Measurements from ENCODE around the gene SLC9A3.
A peak's percentile ranks its signal among the peaks of the same experiment; 100 is the strongest.

Gene SLC9A3

GRCh38 chr5:422323-423232 lies 101.7 kb downstream of the SLC9A3 start:
- peaks cover 0 to 9% (median 0%) of the 10 kb centered on the region in 11 experiments; a peak in 2 of 22 replicates for H3K27me3 ChIP-seq
- no peak overlapping the region for H3K4me3 ChIP-seq
- TF ChIP-seq Cebpa-rat (IDR thresholded peaks at IDR 0.05) = no peak
- no peak overlapping the region for H3K27ac ChIP-seq
- no peak overlapping the region for H3K9ac ChIP-seq
- H3K4me1 ChIP-seq = peaks cover 35 to 61% (median 46%) of the 10 kb centered on the region in 10 experiments
- no peaks in the 10 kb centered on the region for H3K36me3 ChIP-seq
- peaks cover 0 to 13% (median 5%) of the 10 kb centered on the region in 11 experiments; a peak in 10 of 22 replicates for H3K9me3 ChIP-seq (replicated peaks in 1 of 11)
- peak overlapping the region; percentile 21 to 88 (median 81); a peak in 18 of 22 replicates for H3K4me2 ChIP-seq
- no peaks in the 10 kb centered on the region for H4K20me1 ChIP-seq

- H3K4me2 ChIP-seq = peak overlapping the region in 8 of 11 experiments; percentile 63 to 88 (median 80); a peak in 14 of 22 replicates
- H3K9me3 ChIP-seq (replicated peaks in 1 of 11) = peaks cover 0 to 13% (median 5%) of the 10 kb centered on the region in 11 experiments; a peak in 10 of 22 replicates
- no peak overlapping the region for H3K27ac ChIP-seq
- H3K4me3 ChIP-seq = no peak overlapping the region
- no peaks in the 10 kb centered on the region for H3K36me3 ChIP-seq
- no peak for TF ChIP-seq Cebpa-rat (IDR thresholded peaks at IDR 0.05)
- no peaks in the 10 kb centered on the region; a peak in 1 of 22 replicates for H4K20me1 ChIP-seq
- peaks cover 35 to 61% (median 47%) of the 10 kb centered on the region in 10 experiments for H3K4me1 ChIP-seq
- H3K27me3 ChIP-seq = peaks cover 0 to 9% (median 0%) of the 10 kb centered on the region in 11 experiments; a peak in 2 of 22 replicates
- H3K9ac ChIP-seq = no peak overlapping the region
These were observed 102.3 kb downstream of the SLC9A3 start for GRCh38 chr5:421901-422300.

- peaks cover 36 to 65% (median 50%) of the 10 kb centered on the region in 10 experiments for H3K4me1 ChIP-seq
- H4K20me1 ChIP-seq = no peaks in the 10 kb centered on the region; a peak in 1 of 22 replicates
- H3K4me3 ChIP-seq = no peak overlapping the region
These were observed 102.9 kb downstream of the SLC9A3 start for GRCh38 chr5:421287-421880.

GRCh38 chr5:420632-421286 lies 103.5 kb downstream of the SLC9A3 start:
- Histone ChIP-seq H4K20me1 (no peaks in the 10 kb centered on the region; a peak in 1 of 22 replicates), H3K36me3 (no peaks in the 10 kb centered on the region), H3K4me1 (peaks cover 42 to 69% (median 54%) of the 10 kb centered on the region in 10 experiments), H3K27ac (no peak overlapping the region), H3K9me3 (replicated peaks in 1 of 11) (peaks cover 0 to 13% (median 5%) of the 10 kb centered on the region in 11 experiments; a peak in 10 of 22 replicates), H3K27me3 (peaks cover 0 to 9% (median 0%) of the 10 kb centered on the region in 11 experiments; a peak in 2 of 22 replicates), H3K4me3 (no peak overlapping the region), H3K9ac (no peak overlapping the region), H3K4me2 (no peak overlapping the region)
- TF ChIP-seq Cebpa-rat (IDR thresholded peaks at IDR 0.05) = no peak

More at GRCh38 chr5:421287-421880, 102.9 kb downstream of the SLC9A3 start:
- peaks cover 0 to 13% (median 5%) of the 10 kb centered on the region in 11 experiments; a peak in 10 of 22 replicates for H3K9me3 ChIP-seq (replicated peaks in 1 of 11)
- no peak overlapping the region for H3K9ac ChIP-seq
- H3K27me3 ChIP-seq = peaks cover 0 to 9% (median 0%) of the 10 kb centered on the region in 11 experiments; a peak in 2 of 22 replicates
- H3K36me3 ChIP-seq = no peaks in the 10 kb centered on the region
- H3K4me2 ChIP-seq = peak overlapping the region in 1 of 11 experiments; percentile 74; a peak in 2 of 22 replicates
- TF ChIP-seq Cebpa-rat (IDR thresholded peaks at IDR 0.05) = no peak
- H3K27ac ChIP-seq = no peak overlapping the region
